Measurements from ENCODE around the gene KAT2A.
"Not testable (repeated sequence)": the region's sequence is repeated elsewhere in the genome, so short reads cannot be mapped to it uniquely, and the experiment has no call there.

KAT2A gene

GRCh38 chr17:42120770-42121769 is at the start of gene KAT2A:
Gene KAT2A (minus strand): TSS chr17:42121367. CDS start chr17:42121304, 63 bp downstream.
- DNase-seq (ENCODE audit: low spot score) = peak; percentile 97

GRCh38 chr17:42169351-42169750 is 48.2 kb upstream of the KAT2A start:
- DNase-seq (ENCODE audit: low spot score) = no peak

- DNase-seq (ENCODE audit: low spot score) = no peak
Measured at GRCh38 chr17:42167807-42168206, 46.6 kb upstream of the KAT2A start.

GRCh38 chr17:42166196-42166763 is 45.1 kb upstream of the KAT2A start:
- no peak for DNase-seq (ENCODE audit: low spot score)

- DNase-seq (ENCODE audit: low spot score) = no peak
Measured at GRCh38 chr17:42165751-42166150, 44.6 kb upstream of the KAT2A start.

- DNase-seq (ENCODE audit: low spot score) = no peak
Measured at GRCh38 chr17:42163696-42164407, 42.7 kb upstream of the KAT2A start.

- no peak for DNase-seq (ENCODE audit: low spot score)
Measured at GRCh38 chr17:42163113-42163512, 41.9 kb upstream of the KAT2A start.

- no peak for DNase-seq (ENCODE audit: low spot score)
Measured at GRCh38 chr17:42160531-42160910, 39.4 kb upstream of the KAT2A start.

GRCh38 chr17:42159796-42160530 is 38.8 kb upstream of the KAT2A start:
- no peak for DNase-seq (ENCODE audit: low spot score)

GRCh38 chr17:42155614-42156045 is 34.5 kb upstream of the KAT2A start:
- DNase-seq (ENCODE audit: low spot score) = no peak

- no peak for DNase-seq (ENCODE audit: low spot score)
Measured at GRCh38 chr17:42153919-42154742, 33.0 kb upstream of the KAT2A start.

- DNase-seq (ENCODE audit: low spot score) = no peak
Measured at GRCh38 chr17:42146911-42147607, 25.9 kb upstream of the KAT2A start.

GRCh38 chr17:42143138-42143537 is 22.0 kb upstream of the KAT2A start:
- DNase-seq (ENCODE audit: low spot score) = not testable (repeated sequence)

GRCh38 chr17:42142371-42142896 is 21.3 kb upstream of the KAT2A start:
- DNase-seq (ENCODE audit: low spot score) = peak; percentile 82

GRCh38 chr17:42141382-42141781 is 20.2 kb upstream of the KAT2A start:
- no peak for DNase-seq (ENCODE audit: low spot score)

- not testable (repeated sequence) for DNase-seq (ENCODE audit: low spot score)
Measured at GRCh38 chr17:42140690-42141089, 19.5 kb upstream of the KAT2A start.

- no peak for DNase-seq (ENCODE audit: low spot score)
Measured at GRCh38 chr17:42138749-42139492, 17.8 kb upstream of the KAT2A start.

GRCh38 chr17:42136654-42137051 is 15.5 kb upstream of the KAT2A start:
- DNase-seq (ENCODE audit: low spot score) = no peak
